Activated CD4-positive, alpha-beta T cell treated with anti-CD3 and anti-CD28 coated beads, Interleukin-2, amount 10 ng/mL, durations not matched to agents 24 days and 14 days (primary cell): Measurements from ENCODE around the gene ACTA1. TPM values are rescaled to one million over a fixed set of nuclear protein-coding genes. Genes with fewer than 3 reads are reported as not detected.

Experiments
- DNase-seq: peaks from one replicate; pipeline ENCODE4 v3.0.0; 2022
- H3K27ac Mint-ChIP-seq: one replicate; pipeline ENCODE4 v1.8.0; 2022; ENCODE audit warnings: mild to moderate bottlenecking, mixed read lengths
- H3K27me3 Mint-ChIP-seq: one replicate; pipeline ENCODE4 v1.8.0; 2022; ENCODE audit warnings: mixed read lengths
- H3K36me3 Mint-ChIP-seq: one replicate; pipeline ENCODE4 v1.8.0; 2022; ENCODE audit warnings: low read depth, mild to moderate bottlenecking, mixed read lengths
- H3K4me1 Mint-ChIP-seq: one replicate; pipeline ENCODE4 v1.8.0; 2021; ENCODE audit warnings: mixed read lengths
- H3K4me3 Mint-ChIP-seq: one replicate; pipeline ENCODE4 v1.8.0; 2022; ENCODE audit warnings: mild to moderate bottlenecking, moderate library complexity, mixed read lengths
- H3K9me3 Mint-ChIP-seq: one replicate; pipeline ENCODE4 v1.8.0; 2021; ENCODE audit warnings: mixed read lengths
- intact Hi-C: fragments of 100-400 bp; cut with micrococcal nuclease; formaldehyde crosslinking; loops from one replicate; pipeline ENCODE4 v1.15.1; 2023
- total RNA-seq: library from RNA; stranded (reverse); gene quantifications from 2 replicates; pipeline ENCODE4 v1.2.3, GENCODE V29; 2022

ACTA1 gene
- total RNA-seq, 1 donor from 2014 or later = not detected

DNA sequence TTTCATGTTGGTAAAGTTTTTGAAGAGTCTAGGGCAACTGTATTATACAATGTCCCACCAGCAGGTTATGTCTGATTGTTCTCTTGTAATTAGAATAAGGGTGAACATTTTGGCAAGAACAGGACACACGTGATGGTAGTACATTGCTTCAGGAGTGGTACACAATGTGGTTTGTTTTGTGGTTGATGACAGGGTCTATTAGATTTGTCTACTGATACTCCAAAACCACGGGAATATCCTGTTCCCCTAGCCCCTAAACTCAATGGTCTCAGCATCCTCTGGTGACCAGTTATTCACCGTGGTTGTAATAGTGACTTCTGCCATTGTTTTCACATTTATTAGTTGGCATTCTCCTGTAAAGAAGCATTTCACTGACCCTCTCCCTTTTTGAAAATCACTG lies 22.1 kb upstream of the ACTA1 start:
- no peak overlapping the region for H3K4me3 Mint-ChIP-seq
- peaks cover 43% of the 10 kb centered on the region for H3K36me3 Mint-ChIP-seq
- no peaks in the 10 kb centered on the region for H3K27me3 Mint-ChIP-seq
- H3K9me3 Mint-ChIP-seq = no peaks in the 10 kb centered on the region
- peaks cover 3% of the 10 kb centered on the region for H3K4me1 Mint-ChIP-seq
- intact Hi-C loops = no loop called here
- no peak overlapping the region for H3K27ac Mint-ChIP-seq
- no peak for DNase-seq

- H3K27ac Mint-ChIP-seq = no peak overlapping the region
- intact Hi-C loops = no loop called here
Observed at GRCh38 chr1:229454056-229454455, 20.2 kb upstream of the ACTA1 start.

GRCh38 chr1:229452956-229453801 lies 19.3 kb upstream of the ACTA1 start:
- Mint-ChIP-seq H3K4me1 (peaks cover 6% of the 10 kb centered on the region), H3K27ac (no peak overlapping the region), H3K36me3 (peaks cover 38% of the 10 kb centered on the region), H3K9me3 (no peaks in the 10 kb centered on the region), H3K4me3 (no peak overlapping the region), H3K27me3 (no peaks in the 10 kb centered on the region)
- intact Hi-C loops = no loop called here
- DNase-seq = no peak

More at GRCh38 chr1:229454056-229454455, 20.2 kb upstream of the ACTA1 start:
- Mint-ChIP-seq H3K4me3 (no peak overlapping the region), H3K27me3 (no peaks in the 10 kb centered on the region), H3K9me3 (no peaks in the 10 kb centered on the region), H3K36me3 (peaks cover 35% of the 10 kb centered on the region), H3K4me1 (peaks cover 4% of the 10 kb centered on the region)
- no peak for DNase-seq

- no peak for DNase-seq
- no peaks in the 10 kb centered on the region for H3K9me3 Mint-ChIP-seq
- no peak overlapping the region for H3K27ac Mint-ChIP-seq
- H3K27me3 Mint-ChIP-seq = no peaks in the 10 kb centered on the region
- H3K4me3 Mint-ChIP-seq = no peak overlapping the region
- intact Hi-C loops = loop anchor here (10.0 kb wide), 1 partner anchor 676 kb away; no protein-coding TSS in a partner anchor
- H3K36me3 Mint-ChIP-seq = peaks cover 50% of the 10 kb centered on the region
- peaks cover 3% of the 10 kb centered on the region for H3K4me1 Mint-ChIP-seq
Observed at GRCh38 chr1:229448845-229449244, 15.0 kb upstream of the ACTA1 start.

DNA sequence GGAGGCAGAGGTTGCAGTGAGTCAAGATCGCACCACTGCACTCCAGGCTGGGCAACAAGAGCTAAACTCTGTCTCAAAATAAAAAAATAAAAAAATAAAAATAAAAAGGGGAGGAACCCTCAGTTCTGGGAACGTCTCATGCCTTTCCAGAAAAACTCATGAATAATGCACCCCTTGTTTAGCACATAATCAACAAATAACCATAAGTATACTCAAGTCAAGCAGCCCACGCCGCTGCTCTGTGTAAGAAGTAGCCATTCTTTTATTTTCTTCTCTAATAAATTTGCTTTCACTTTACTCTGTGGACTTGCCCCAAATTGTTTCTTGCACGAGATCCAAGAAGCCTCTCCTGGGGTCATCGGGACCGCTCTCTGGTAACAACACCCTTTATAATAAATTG lies 14.5 kb upstream of the ACTA1 start:
- intact Hi-C loops = loop anchor here (10.0 kb wide), 1 partner anchor 676 kb away; no protein-coding TSS in a partner anchor
- Mint-ChIP-seq H3K36me3 (peaks cover 50% of the 10 kb centered on the region), H3K4me3 (no peak overlapping the region), H3K27me3 (no peaks in the 10 kb centered on the region), H3K27ac (no peak overlapping the region), H3K9me3 (no peaks in the 10 kb centered on the region), H3K4me1 (peaks cover 3% of the 10 kb centered on the region)
- DNase-seq = no peak

- DNase-seq = no peak
- intact Hi-C loops = loop anchor here (10.0 kb wide), 1 partner anchor 677 kb away; no protein-coding TSS in a partner anchor
Observed at GRCh38 chr1:229447809-229448252, 13.9 kb upstream of the ACTA1 start.

GRCh38 chr1:229445828-229446227 lies 11.9 kb upstream of the ACTA1 start:
- intact Hi-C loops = loop anchor here (10.0 kb wide), 1 partner anchor 679 kb away; no protein-coding TSS in a partner anchor

More at GRCh38 chr1:229447809-229448252, 13.9 kb upstream of the ACTA1 start:
- Mint-ChIP-seq H3K27ac (no peak overlapping the region), H3K4me1 (peaks cover 3% of the 10 kb centered on the region), H3K27me3 (no peaks in the 10 kb centered on the region), H3K4me3 (no peak overlapping the region), H3K36me3 (peaks cover 50% of the 10 kb centered on the region), H3K9me3 (no peaks in the 10 kb centered on the region)

GRCh38 chr1:229440851-229441537 lies 7.1 kb upstream of the ACTA1 start:
- Mint-ChIP-seq H3K4me3 (peak overlapping the region; percentile 52), H3K27ac (peak overlapping the region; percentile 81), H3K9me3 (no peaks in the 10 kb centered on the region), H3K4me1 (peaks cover 24% of the 10 kb centered on the region), H3K36me3 (peaks cover 51% of the 10 kb centered on the region), H3K27me3 (peaks cover 17% of the 10 kb centered on the region)
- DNase-seq = peak; percentile 77
- intact Hi-C loops = loop anchor here (1.0 to 10.0 kb wide), 8 partner anchors 11 to 1101 kb away; partner anchors contain the start of genes ABCB10 and RAB4A

More at GRCh38 chr1:229445828-229446227, 11.9 kb upstream of the ACTA1 start:
- H3K36me3 Mint-ChIP-seq = peaks cover 53% of the 10 kb centered on the region
- no peaks in the 10 kb centered on the region for H3K27me3 Mint-ChIP-seq
- H3K4me1 Mint-ChIP-seq = peaks cover 13% of the 10 kb centered on the region
- no peaks in the 10 kb centered on the region for H3K9me3 Mint-ChIP-seq
- no peak overlapping the region for H3K4me3 Mint-ChIP-seq
- H3K27ac Mint-ChIP-seq = no peak overlapping the region
- DNase-seq = no peak

- no peak overlapping the region for H3K4me3 Mint-ChIP-seq
- H3K4me1 Mint-ChIP-seq = peaks cover 26% of the 10 kb centered on the region
- DNase-seq = no peak
- peaks cover 43% of the 10 kb centered on the region for H3K27me3 Mint-ChIP-seq
- peaks cover 34% of the 10 kb centered on the region for H3K36me3 Mint-ChIP-seq
- intact Hi-C loops = no loop called here
- no peak overlapping the region for H3K27ac Mint-ChIP-seq
- H3K9me3 Mint-ChIP-seq = no peaks in the 10 kb centered on the region
Observed at GRCh38 chr1:229438021-229438420, 4.1 kb upstream of the ACTA1 start.

GRCh38 chr1:229437443-229437842 lies 3.5 kb upstream of the ACTA1 start:
- no peak overlapping the region for H3K27ac Mint-ChIP-seq
- intact Hi-C loops = no loop called here
- peaks cover 32% of the 10 kb centered on the region for H3K36me3 Mint-ChIP-seq
- H3K4me3 Mint-ChIP-seq = no peak overlapping the region
- no peaks in the 10 kb centered on the region for H3K9me3 Mint-ChIP-seq
- peaks cover 48% of the 10 kb centered on the region for H3K27me3 Mint-ChIP-seq
- DNase-seq = no peak
- H3K4me1 Mint-ChIP-seq = peaks cover 26% of the 10 kb centered on the region

DNA sequence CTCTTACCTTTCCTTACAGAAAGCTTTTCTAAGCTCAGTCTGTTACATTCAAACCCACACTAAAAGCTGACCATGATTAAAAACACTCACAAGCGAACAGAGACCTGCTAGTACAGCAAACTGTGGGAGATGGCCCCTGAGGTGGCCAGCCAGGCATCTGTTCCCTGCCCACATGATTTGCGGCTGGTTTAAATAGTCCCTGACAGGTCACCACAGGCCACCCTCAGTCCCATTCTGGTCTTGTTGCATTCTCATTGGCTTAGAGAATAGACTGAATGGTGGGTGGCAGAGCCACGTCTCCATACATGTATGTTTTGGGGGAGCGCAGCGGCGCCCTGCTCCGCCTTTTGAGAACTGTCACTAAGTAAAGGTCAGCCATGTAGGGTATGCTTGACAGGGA lies 2.3 kb upstream of the ACTA1 start:
- Mint-ChIP-seq H3K27me3 (peaks cover 61% of the 10 kb centered on the region), H3K9me3 (peaks cover 3% of the 10 kb centered on the region), H3K27ac (no peak overlapping the region), H3K4me1 (peaks cover 21% of the 10 kb centered on the region), H3K36me3 (peaks cover 26% of the 10 kb centered on the region), H3K4me3 (no peak overlapping the region)
- no peak for DNase-seq
- intact Hi-C loops = no loop called here

DNA sequence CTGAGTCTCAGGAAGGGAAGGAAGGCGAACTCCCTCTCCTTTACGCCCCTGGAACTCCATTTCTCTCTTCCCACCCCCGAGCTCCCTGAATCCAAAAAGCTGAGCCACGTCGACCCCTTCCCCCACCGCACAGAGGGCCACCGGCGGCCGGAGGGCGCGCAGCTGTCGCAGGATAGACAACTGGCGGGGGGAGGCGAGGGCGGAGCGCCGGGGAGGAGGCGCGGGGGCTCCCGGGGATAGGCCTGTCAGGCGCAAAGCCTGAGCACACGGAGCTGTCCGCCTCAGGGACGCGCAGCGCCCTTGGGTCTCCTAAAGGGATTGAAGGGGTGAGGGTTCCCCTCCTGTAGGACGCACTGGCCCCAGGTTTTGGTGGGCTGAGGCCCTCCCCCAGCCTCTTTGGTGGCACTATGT lies 752 bp upstream of the ACTA1 start:
- peaks cover 16% of the 10 kb centered on the region for H3K36me3 Mint-ChIP-seq
- H3K9me3 Mint-ChIP-seq = peaks cover 5% of the 10 kb centered on the region
- peaks cover 75% of the 10 kb centered on the region for H3K27me3 Mint-ChIP-seq
- DNase-seq = no peak
- no peak overlapping the region for H3K27ac Mint-ChIP-seq
- H3K4me3 Mint-ChIP-seq = no peak overlapping the region
- intact Hi-C loops = loop anchor here (5.0 kb wide), 2 partner anchors 993 to 1427 kb away; partner anchors contain the start of genes PGBD5 and WNT3A
- H3K4me1 Mint-ChIP-seq = peaks cover 19% of the 10 kb centered on the region

GRCh38 chr1:229433364-229434004 lies 410 bp downstream of the ACTA1 start:
- Mint-ChIP-seq H3K27ac (no peak overlapping the region), H3K4me3 (no peak overlapping the region), H3K27me3 (peaks cover 80% of the 10 kb centered on the region), H3K36me3 (peaks cover 9% of the 10 kb centered on the region), H3K4me1 (peaks cover 17% of the 10 kb centered on the region), H3K9me3 (peaks cover 5% of the 10 kb centered on the region)
- intact Hi-C loops = loop anchor here (2.0 to 5.0 kb wide), 3 partner anchors 27 to 1426 kb away; partner anchors contain the start of genes PGBD5 and WNT3A
- no peak for DNase-seq
